GM15510 (cell line): ENCODE results near the gene HORMAD2.

Source experiments
- POLR2A ChIP-seq: IDR thresholded peaks from 3 replicates; pipeline ENCODE4 v1.6.1; 2011; ENCODE audit warnings: borderline replicate concordance; ENCODE audit not compliant: insufficient read length; ENCODE audit errors: extremely low read depth

HORMAD2 gene

GRCh38 chr22:30117256-30117655 is 37.0 kb downstream of the HORMAD2 start:
- TF ChIP-seq POLR2A, result no peak

- TF ChIP-seq POLR2A, result no peak
Measured at GRCh38 chr22:30118291-30118690, 38.0 kb downstream of the HORMAD2 start.

- TF ChIP-seq POLR2A, result no peak
Measured at GRCh38 chr22:30121960-30122359, 41.7 kb downstream of the HORMAD2 start.

- TF ChIP-seq POLR2A, result no peak
Measured at GRCh38 chr22:30123463-30123862, 43.2 kb downstream of the HORMAD2 start.

GRCh38 chr22:30127749-30128166 is 47.5 kb downstream of the HORMAD2 start:
- TF ChIP-seq POLR2A, result no peak

GRCh38 chr22:30128511-30128910 is 48.2 kb downstream of the HORMAD2 start:
- no peak for TF ChIP-seq POLR2A

GRCh38 chr22:30129636-30130035 is 49.4 kb downstream of the HORMAD2 start:
- TF ChIP-seq POLR2A, result no peak

GRCh38 chr22:30132290-30132996 is 52.2 kb downstream of the HORMAD2 start:
- TF ChIP-seq POLR2A, result no peak

- TF ChIP-seq POLR2A, result no peak
Measured at GRCh38 chr22:30140414-30140813, 60.1 kb downstream of the HORMAD2 start.

GRCh38 chr22:30143265-30143664 is 63.0 kb downstream of the HORMAD2 start:
- TF ChIP-seq POLR2A, result no peak

- no peak for TF ChIP-seq POLR2A
Measured at GRCh38 chr22:30144391-30144790, 64.1 kb downstream of the HORMAD2 start.

GRCh38 chr22:30150212-30150611 is 69.9 kb downstream of the HORMAD2 start:
- no peak for TF ChIP-seq POLR2A

- TF ChIP-seq POLR2A, result no peak
Measured at GRCh38 chr22:30158277-30158676, 78.0 kb downstream of the HORMAD2 start.

- TF ChIP-seq POLR2A, result no peak
Measured at GRCh38 chr22:30158744-30159500, 78.7 kb downstream of the HORMAD2 start.

GRCh38 chr22:30159561-30160353 is 79.5 kb downstream of the HORMAD2 start:
- no peak for TF ChIP-seq POLR2A

- no peak for TF ChIP-seq POLR2A
Measured at GRCh38 chr22:30161051-30161469, 80.8 kb downstream of the HORMAD2 start.

- TF ChIP-seq POLR2A, result no peak
Measured at GRCh38 chr22:30167296-30167695, 87.0 kb downstream of the HORMAD2 start.
